A673 (cell line): ENCODE results near the gene GABBR1.

Experiments
- EZH2 ChIP-seq: fragments of 200-600 bp; sonication (generic); IDR thresholded peaks from 2 replicates; pipeline ENCODE4 v1.6.1; 2017; ENCODE audit warnings: borderline replicate concordance, low read depth, mild to moderate bottlenecking, mixed read lengths, antibody characterized with exemption, low read length; ENCODE audit not compliant: poor library complexity, severe bottlenecking
- TF ChIP-seq, protein P1 (sequence below): fragments of 300-800, 200-600 bp; sonication (generic); conservative IDR thresholded peaks from 2 replicates; pipeline ENCODE4 v1.5.1; 2017; ENCODE audit warnings: low read depth, mild to moderate bottlenecking, antibody characterized with exemption, low read length, moderate library complexity, mixed read lengths

DNA sequence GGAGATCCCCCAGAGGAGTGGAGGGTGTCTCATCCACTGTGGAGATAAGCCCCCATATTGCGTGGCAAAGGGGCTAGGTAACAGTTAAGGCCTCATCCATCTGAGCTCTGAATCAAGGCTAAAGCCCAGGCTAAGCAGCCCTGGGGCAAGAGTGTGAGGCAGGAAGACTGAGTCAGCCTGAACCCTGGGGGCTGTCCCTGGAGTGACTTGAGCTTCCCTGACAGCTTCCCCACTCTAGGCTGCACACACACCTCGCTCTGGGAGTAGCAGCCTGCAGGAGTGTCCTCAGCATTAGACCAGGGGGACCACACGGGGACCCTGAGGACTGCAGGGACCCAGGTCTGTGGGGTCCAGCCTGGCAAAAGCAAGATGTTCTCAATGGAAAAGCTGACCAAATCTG, 101.3 kb downstream of the GABBR1 start:
- TF ChIP-seq, protein P1, sequence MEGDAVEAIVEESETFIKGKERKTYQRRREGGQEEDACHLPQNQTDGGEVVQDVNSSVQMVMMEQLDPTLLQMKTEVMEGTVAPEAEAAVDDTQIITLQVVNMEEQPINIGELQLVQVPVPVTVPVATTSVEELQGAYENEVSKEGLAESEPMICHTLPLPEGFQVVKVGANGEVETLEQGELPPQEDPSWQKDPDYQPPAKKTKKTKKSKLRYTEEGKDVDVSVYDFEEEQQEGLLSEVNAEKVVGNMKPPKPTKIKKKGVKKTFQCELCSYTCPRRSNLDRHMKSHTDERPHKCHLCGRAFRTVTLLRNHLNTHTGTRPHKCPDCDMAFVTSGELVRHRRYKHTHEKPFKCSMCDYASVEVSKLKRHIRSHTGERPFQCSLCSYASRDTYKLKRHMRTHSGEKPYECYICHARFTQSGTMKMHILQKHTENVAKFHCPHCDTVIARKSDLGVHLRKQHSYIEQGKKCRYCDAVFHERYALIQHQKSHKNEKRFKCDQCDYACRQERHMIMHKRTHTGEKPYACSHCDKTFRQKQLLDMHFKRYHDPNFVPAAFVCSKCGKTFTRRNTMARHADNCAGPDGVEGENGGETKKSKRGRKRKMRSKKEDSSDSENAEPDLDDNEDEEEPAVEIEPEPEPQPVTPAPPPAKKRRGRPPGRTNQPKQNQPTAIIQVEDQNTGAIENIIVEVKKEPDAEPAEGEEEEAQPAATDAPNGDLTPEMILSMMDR: no peak
- TF ChIP-seq EZH2: no peak
